Limb (tissue), 2 donors: ENCODE measurements around the gene SLC4A3.
A peak's percentile ranks its signal among the peaks of the same experiment; 100 is the strongest.

Source experiments
- DNase-seq, 2 donors: peaks; one replicate each; pipeline ENCODE4 v3.0.0-alpha.2; 2016; ENCODE audit errors: extremely low spot score in 2 of 2

Gene SLC4A3

GRCh38 chr2:219627103-219628100 is at the start of gene SLC4A3:
TSS of gene SLC4A3 (plus strand) at chr2:219627630. CDS start at chr2:219627993, 363 bp downstream.
- DNase-seq, result peak in 1 of 2 donors; percentile 65

GRCh38 chr2:219578811-219579613 is 48.4 kb upstream of the SLC4A3 start:
- DNase-seq, result no peak

GRCh38 chr2:219581346-219581745 is 46.1 kb upstream of the SLC4A3 start:
- DNase-seq, result no peak

GRCh38 chr2:219591091-219591490 is 36.3 kb upstream of the SLC4A3 start:
- DNase-seq, result no peak

GRCh38 chr2:219592736-219593135 is 34.7 kb upstream of the SLC4A3 start:
- no peak for DNase-seq

- DNase-seq, result no peak
Measured at GRCh38 chr2:219593154-219593553, 34.3 kb upstream of the SLC4A3 start.

GRCh38 chr2:219595256-219595655 is 32.2 kb upstream of the SLC4A3 start:
- DNase-seq, result peak; percentile 78 to 82

GRCh38 chr2:219596954-219597551 is 30.4 kb upstream of the SLC4A3 start:
- DNase-seq, result no peak

- peak; percentile 96 to 97 for DNase-seq
Measured at GRCh38 chr2:219597552-219598307, 29.7 kb upstream of the SLC4A3 start, which contains the start of gene STK11IP. TSS of gene STK11IP (plus strand) at chr2:219597857. CDS start at chr2:219598120, 263 bp downstream.

- DNase-seq, result no peak
Measured at GRCh38 chr2:219598308-219599078, 28.9 kb upstream of the SLC4A3 start.

- no peak for DNase-seq
Measured at GRCh38 chr2:219603771-219604170, 23.7 kb upstream of the SLC4A3 start.

- DNase-seq, result no peak
Measured at GRCh38 chr2:219605607-219605954, 21.8 kb upstream of the SLC4A3 start.

GRCh38 chr2:219607931-219608330 is 19.5 kb upstream of the SLC4A3 start:
- DNase-seq, result no peak

- DNase-seq, result no peak
Measured at GRCh38 chr2:219608399-219608964, 18.9 kb upstream of the SLC4A3 start.

GRCh38 chr2:219609149-219609750 is 18.2 kb upstream of the SLC4A3 start:
- no peak for DNase-seq

- DNase-seq, result no peak
Measured at GRCh38 chr2:219611306-219611705, 16.1 kb upstream of the SLC4A3 start.

GRCh38 chr2:219611866-219612576 is 15.4 kb upstream of the SLC4A3 start:
- no peak for DNase-seq

- no peak for DNase-seq
Measured at GRCh38 chr2:219612577-219613286, 14.7 kb upstream of the SLC4A3 start.
